K562 (cell line): ENCODE results near the gene KRT82.

ENCODE experiments used
- POLR2A ChIP-seq: fragments of 450-650 bp; conservative IDR thresholded peaks from 2 replicates; pipeline ENCODE4 v1.6.1; 2016
- RNF2 ChIP-seq: sonication (generic); IDR thresholded peaks from 2 replicates; pipeline ENCODE4 v1.6.1; 2016
- SP1 ChIP-seq: sonication (generic); formaldehyde crosslinking; IDR thresholded peaks from 2 replicates; pipeline ENCODE4 v1.8.1; 2022; ENCODE audit warnings: mild to moderate bottlenecking, missing genetic modification reagents

GRCh38 chr12:52418576-52419110 is 12.5 kb upstream of the KRT82 start:
- no peak for TF ChIP-seq SP1 (CRISPR knock-in tag)
- no peak for TF ChIP-seq RNF2
- TF ChIP-seq POLR2A, result no peak
